GM21360 (cell line): ENCODE measurements around the gene CERKL.
"Not testable (repeated sequence)": the region's sequence is repeated elsewhere in the genome, so short reads cannot be mapped to it uniquely, and the experiment has no call there.

Experiments used
- ATAC-seq: cut with Tn5 transposase; IDR thresholded peaks from one replicate; pipeline ENCODE4 v1.9.1; 2021; ENCODE audit warnings: mild to moderate bottlenecking, moderate library complexity; ENCODE audit not compliant: unreplicated experiment

The CERKL gene, protein sequence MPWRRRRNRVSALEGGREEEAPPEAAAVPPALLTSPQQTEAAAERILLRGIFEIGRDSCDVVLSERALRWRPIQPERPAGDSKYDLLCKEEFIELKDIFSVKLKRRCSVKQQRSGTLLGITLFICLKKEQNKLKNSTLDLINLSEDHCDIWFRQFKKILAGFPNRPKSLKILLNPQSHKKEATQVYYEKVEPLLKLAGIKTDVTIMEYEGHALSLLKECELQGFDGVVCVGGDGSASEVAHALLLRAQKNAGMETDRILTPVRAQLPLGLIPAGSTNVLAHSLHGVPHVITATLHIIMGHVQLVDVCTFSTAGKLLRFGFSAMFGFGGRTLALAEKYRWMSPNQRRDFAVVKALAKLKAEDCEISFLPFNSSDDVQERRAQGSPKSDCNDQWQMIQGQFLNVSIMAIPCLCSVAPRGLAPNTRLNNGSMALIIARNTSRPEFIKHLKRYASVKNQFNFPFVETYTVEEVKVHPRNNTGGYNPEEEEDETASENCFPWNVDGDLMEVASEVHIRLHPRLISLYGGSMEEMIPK

DNA sequence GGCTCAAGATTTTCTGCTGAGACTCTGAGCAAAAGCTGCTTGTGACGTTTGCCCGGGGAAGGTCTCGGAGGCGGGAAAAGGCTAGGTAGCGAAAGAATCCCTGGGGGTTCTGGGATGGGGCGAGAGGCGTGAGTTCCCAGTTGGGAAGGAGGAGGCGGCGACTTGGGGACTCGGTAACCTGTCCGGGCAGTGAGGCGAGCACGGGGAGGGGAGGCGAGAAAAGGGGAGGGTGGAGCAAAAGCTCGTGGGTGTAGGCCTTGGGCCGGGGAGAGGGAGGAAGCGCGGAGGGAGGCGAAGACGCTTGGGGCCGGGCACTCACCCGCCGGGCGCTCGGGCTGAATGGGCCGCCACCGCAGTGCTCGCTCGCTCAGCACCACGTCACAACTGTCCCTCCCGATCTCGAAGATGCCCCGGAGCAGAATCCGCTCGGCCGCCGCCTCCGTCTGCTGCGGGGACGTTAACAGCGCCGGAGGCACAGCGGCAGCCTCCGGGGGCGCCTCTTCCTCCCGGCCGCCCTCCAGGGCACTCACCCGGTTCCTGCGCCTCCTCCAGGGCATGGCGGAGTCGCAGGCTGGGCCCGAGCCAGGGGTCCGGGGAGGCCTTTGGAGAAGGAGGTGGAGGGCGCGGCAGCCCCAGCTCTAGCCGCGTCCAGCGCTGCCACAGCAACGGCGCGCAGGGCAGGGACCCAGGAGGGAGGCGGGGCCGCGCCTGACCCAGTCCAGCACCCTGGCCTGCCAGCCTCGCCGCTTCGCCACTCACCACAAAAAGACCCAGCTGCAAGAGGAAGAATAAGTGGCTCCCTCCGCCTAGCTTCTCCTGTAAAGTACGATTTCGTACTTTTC lies at the start of gene CERKL:
Gene CERKL (minus strand): TSS at position 656 of the 842 bp plus-strand sequence. CDS start 99 bp downstream, at position 557.
- ATAC-seq: peak; percentile 94

DNA sequence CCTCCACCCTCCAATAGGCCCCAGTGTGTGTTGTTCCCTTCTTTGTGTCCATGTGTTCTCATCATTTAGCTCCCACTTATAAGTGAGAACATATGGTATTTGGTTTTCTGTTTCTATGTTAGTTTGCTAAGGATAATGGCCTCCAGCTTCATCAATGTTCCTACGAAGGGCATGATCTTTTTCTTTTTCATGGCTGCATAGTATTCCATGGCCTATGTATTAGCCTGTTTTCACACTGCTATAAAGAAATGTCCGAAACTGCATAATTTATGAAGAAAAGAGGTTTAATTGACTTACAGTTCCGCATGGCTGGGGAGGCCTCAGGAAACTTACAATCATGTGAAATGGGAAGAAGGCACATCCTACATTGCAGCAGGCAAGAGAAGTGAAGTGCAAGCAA lies 45.6 kb upstream of the CERKL start:
- not testable (repeated sequence) for ATAC-seq

DNA sequence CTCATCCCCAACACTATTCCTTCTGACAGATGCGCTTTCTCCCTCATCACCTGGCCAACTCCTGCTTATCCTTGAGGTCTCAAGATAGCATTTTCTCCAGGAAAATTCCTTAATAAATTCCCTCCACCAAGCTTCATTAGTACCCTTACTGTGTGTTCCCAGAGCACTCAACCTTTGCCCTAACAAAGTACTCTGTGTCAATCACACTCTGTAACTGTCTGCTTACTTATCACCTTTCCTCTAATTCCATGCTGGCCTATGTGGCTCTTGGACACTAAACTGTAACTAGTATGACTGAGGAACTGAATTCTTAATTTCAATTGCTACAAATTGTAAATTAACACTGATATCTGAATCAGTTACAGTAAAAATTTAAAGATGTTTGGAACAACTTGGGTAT lies 41.3 kb upstream of the CERKL start:
- no peak for ATAC-seq

DNA sequence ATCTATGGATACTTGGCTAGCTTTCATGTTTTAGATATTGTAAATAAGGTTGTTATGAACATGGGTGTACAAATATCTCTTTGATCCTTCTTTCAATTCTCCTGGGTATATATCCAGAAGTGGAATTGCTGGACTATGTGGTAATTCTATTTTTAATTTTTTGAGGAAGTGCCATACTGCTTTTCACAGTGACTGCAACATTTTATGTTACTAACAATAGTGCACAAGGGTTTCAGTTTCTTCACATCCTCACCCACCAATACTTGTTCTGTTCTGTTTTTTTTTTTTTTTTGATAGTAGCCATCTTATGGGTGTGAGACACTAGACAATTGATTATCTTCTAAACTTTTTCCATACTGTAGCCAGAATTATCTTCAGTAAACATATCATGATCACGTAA lies 40.7 kb upstream of the CERKL start:
- no peak for ATAC-seq

DNA sequence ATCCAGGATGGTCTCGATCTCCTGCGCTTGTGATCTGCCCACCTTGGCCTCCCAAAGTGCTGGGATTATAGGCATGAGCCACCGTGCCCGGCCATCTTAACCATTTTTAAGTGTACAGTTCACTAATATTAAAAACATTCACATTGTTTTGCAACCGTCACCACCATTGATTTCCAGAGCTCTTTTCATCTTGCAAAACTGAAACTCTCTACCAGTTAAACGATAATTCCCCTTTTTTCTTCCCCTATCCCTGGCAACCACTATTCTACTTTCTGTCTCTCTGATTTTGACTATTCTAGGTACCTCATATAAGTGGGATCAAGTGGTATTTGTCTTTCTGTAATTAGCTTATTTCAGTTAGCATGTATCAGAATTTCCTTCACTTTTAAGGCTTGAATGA lies 40.2 kb upstream of the CERKL start:
- no peak for ATAC-seq

DNA sequence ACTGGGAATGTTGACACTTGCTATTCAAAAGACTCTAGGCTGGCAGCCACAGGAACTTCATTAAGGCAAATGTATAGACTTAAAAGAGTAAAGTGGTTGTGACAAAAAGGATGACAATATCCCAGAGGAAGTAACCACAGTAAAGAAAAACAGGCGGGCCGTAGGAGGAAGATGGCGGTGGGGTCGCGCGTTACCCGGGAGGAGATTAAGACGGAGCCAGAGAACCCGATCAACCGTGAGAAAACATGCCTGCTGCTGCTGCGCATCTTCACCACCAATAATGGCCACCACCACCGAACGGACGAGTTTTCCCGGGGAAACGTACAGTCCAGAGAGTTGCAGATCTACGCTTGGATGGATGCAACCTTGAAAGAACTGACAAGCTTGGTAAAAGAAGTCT lies 37.4 kb upstream of the CERKL start:
- no peak for ATAC-seq

DNA sequence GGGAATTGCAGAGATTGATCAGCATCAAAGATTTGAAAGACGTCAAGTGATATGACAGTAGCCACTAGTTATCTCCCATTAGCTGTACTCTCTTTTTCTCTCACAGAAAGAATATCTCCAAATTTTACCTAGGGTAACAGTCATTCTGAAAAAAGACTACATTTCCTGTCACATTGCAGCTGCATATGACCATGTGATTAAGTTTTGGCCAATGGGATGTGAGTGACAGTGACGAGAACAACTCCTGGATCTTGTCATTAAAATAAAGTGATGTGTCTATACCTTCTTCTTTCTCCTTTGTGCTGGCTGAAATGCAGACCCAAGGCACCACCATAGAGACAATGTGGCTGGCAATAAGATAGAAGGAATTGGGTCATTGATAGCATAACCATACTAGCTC lies 34.0 kb upstream of the CERKL start:
- no peak for ATAC-seq

DNA sequence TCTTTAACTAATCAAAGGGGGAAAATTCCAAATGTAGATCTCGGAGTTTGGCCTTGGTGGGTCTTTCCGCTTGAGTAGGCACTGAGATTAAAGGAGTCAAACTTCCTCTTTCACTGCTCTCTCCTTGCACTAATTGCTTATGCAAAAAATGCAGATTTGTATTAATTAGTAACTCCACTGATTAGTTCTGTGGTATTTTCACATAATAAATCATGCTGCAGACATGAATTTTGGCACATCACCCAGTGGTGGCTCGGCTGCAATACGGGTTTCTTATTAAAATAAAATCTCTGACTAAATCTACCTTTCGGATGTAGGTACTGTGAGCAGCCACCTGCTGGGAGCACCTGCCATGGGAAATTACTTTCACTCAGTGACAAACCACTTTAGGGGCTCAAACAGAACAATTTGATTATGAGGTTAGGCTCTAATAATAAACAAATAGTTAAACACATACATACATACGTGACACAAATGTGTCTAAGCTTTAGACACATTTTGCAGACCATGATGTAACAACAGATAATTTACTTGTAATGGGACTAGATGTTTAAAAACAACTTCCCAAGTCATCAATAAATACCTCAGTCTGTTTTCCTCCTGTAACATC lies 29.8 kb upstream of the CERKL start:
- ATAC-seq: no peak

DNA sequence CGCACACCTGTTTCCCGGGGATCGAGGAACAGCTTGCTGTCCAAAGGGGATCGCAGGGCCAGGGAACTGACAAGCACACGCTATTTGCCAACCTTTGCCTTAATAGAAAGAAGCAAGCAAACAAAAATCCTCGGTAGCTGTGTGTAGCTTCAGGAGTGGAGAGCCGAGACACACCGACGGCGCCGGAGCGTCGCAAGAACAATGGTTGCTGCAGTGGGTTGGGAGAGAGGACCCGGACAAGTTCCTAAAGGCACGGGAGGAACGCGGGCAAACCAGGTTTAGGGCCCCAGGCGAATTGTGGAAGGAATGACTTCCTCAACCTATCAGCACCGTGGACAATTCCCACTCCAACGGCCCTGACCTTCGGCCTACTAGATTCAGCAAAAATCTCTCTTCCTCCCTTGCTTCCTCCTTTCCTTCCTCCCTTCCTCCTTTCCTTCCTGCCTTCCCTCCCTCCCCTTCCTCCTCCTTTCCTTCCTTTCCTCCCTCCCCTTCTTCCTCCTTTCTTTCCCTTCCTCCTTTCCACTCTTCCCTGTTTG lies 28.3 kb upstream of the CERKL start:
- no peak for ATAC-seq

DNA sequence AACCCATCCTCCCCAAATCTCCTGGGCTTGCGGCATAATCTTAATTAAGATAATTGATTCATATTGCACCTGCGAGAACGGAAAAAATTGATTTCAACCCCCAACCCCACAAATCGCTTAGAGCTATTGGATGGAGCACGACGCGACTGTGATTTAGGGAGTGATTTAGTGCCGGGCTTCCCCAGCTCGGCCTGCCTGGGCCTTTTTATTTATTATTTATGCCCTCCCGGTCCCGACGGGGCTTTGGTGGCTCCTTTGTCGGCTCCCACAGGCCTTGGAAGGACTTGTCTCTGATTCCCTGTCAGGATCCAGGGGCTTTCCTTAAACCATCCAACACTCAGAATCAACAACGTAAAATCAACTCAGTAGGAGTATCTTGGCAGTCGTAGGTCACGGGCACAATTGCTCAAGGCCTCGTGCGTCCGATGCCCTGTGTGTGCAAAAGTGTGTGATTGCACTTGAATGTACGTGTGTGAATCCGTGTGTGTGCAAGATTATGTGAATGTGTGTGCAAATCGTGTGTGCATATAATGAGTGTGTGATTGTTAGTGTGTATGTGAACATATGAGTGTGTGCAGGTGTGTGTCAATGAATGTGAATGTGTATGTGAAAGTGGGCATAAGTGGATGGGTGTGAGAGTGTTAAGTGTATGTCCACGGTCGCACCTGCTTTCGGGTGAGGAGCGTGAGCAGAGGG lies 27.7 kb upstream of the CERKL start:
- ATAC-seq: no peak

DNA sequence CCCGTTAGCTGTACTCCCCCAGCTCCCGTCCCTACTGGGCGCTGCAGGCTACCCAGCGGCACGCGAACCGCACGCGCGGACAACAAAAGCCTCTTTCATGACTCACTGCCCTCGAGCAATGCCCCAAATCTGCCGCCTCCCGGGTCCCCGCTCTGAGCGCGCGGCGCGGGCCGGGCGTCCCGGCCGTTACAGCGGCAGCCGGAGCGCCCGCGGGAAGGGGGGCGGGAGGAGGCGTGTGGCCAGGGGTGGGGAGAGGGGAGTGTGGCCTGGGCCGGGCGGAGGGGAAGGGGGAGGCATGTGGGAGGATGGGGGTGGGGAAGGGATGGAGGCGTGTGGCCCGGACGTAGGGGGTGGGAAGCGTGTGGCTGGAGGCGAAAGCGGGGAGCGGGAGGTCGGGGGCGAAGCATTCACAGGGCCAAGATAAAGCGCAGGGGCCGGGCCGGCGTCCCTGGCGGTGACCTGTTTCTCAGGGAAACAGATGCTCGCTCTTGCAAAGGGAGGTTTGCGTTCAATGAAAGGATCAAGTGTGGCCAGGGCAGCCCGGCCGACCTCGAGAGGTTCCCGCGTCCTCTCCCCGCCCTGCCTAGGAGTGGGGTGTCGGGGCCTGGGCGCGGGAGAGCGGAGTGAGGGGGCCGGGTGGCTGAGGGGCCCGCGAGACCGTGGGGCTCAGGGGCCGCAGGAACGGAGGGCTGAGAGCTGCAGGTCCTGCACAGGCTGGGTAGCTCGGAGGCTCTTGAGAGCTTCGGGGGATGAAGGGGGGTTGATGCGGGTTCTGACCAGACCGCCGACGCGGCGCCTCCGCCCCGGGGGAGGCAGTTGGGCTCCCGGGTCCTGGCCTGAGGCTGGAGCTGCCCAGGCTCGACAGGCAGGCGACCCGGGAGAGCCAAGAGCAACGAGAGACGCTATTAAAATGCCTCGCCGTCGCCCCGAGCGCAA lies 26.9 kb upstream of the CERKL start:
- no peak for ATAC-seq

DNA sequence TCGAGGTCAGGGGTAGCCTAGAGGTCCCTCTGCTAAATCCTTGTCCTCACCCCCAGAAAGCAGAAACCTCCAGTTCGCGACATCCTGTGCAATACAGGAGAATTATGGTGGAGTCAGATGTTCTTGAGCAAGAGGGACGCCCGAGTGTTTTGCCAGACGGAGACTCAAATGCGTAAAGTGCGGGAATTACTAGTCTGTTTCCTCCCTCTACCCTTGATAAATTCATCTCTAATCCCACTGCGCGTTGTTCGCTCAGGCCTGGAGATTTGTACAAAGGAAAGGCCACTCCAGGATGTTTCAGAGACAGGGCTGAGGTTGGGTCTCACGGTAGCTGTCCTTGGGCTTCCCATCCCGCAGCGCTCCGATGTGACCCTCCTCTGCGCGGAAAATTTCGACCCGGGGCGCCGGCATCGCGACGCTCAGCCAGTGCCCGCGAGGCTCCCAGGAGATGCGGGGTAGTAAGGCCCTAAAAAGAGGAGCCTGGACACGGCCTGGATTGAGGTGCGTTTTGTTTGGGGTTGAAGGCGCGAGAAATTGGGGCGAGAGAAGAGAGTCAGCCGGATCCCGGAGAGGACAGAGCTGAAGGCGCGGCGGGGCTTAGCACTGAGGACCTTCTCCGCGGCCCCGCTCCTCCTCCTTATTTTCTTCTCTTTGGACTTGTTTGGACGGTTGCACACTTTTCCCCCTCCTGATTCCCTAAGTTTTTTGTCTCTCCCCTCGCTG lies 26.1 kb upstream of the CERKL start:
- no peak for ATAC-seq

DNA sequence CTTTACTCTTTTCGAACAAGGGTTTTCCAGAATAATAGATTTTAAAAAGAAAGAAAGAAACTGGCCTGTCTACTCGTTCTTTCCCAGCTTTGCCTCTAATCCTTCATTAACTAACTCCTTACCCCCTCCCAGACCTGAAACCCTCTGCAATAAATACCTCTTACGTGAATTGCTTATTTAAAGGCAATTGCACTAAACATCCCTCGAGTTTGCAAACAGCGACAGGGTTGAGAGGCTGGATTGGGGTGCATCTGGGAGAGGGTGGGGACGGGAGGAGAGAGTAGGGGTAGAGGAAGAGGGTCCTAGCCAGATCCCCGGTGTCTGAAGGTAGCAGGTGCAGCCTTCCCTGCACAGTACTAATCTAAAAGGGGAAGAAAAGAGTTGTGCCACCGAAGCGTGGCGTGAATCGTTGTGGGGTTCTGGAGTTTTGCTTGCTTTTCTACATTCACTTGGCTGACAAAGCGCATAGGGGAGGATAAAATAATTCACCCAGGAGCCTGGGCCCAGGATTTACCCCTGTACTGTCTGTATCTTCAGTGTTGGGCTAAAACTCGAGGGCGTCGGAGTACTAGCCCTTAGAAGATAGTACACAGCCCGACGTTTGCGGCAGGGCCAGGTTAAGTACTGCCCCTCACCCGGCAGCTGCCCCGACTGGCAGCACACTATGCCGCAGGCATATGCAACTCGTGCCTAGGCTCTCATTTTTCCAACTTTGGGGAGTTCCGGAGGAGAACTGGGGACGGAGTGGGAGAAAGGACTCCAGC lies 25.3 kb upstream of the CERKL start:
- ATAC-seq: no peak

DNA sequence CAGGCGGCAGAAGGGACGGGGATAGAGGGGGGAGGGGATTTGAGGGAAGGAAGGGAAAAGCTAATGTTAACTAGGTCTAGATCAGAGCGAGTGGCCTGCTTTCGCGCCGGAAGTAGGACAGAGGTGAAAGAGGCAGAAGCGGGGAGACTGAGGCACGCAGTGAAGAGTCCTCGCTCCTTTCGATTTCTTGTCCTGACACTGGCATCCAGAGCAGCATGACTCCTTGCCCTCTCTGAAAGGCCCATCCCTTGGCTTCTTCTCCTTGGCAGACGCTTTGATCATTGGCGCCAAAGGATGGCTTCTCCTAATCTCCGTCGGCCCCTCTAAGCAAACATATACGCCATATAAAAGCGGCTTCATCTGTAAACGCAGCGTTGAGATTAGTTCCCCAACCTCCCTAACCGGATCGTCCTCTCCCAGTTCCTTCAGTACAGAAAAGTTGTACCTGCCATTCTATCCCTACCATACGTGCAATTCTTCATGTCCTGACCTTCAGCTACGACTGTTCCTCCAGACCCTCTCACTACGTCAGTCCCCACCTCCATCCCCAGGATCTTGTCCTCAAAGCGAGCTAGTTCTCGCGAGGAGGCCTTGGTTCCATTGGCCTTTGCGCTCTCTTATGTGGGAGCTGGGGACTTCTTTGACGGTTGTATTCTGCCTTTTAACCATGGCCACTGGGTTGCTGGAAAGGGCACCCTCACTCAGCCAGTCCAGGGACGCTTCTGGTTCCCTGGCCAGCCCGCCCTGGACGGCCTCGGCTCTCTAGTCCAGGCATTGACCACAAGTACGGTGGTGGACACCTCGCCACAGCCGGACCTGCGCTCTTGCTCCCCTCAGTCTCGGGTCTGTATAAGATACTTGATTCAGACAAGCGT lies 24.3 kb upstream of the CERKL start:
- ATAC-seq: no peak

DNA sequence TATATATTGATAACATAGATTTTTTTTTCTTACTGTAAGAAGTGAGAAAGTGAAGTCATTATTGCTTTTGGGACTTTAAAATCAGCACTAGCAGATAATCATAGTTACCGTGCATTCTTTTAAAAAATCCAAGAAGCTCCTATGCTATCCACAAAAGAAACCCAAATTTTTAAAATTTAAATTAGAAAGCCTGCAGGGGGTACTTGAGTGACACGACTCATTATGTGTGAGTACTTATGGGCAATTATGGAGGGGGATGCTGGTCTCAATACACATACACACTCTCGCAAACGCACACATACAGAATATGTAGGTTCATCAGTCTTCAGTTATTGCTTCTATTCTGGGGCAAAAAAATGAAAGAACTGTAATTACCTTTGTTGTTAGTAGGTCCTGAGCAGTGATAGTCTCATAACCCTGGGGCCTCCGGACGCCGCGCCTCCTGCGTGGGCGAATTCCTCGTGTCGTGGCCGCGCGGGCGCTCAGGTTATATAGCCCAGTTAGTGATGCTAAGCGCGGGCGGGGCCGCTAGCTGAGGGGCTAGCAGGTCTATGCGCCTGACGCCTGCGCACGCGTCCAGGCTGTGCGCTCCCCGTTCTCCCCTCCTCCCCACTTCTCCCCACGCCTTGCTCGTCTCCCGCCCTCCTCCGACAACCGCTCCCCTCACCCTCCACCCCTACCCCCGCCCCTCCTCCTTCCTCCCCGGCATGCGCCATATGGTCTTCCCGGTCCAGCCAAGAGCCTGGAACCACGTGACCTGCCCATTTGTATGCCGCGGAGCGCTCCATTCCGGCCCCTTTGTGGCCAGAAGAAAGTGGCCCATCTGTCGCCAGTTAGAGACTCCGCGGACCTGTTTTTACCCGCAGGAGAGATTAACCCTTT lies 23.4 kb upstream of the CERKL start, which contains the start of gene NEUROD1:
Gene NEUROD1 (minus strand): TSS at position 463 of the 882 bp plus-strand sequence. CDS start 1,657 bp downstream, outside the sequence.
- ATAC-seq: no peak

DNA sequence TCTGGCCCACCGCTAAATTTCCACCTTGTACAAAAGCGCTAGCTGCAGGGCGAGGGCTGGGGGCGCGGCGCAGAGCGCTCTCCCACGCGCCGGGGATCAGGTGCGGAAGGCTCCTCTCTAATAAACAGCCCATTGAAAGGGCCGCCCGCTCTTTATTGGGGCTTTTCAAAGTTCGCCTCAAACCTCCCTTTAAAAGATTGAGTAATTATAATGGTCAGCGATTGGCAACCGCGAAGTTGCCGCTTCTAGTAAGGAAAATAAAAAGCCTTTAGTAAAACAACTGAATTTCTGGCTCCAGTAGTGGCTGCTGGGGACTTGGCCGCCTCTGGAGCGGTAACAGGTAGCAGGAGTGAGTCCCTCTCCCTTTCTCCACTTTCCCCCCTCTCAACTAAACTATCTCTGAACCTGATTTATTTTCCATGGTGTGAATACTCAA lies 22.7 kb upstream of the CERKL start:
- ATAC-seq: no peak
